ENCODE results near the gene ATXN7L1. TPM values are rescaled to one million over a fixed set of nuclear protein-coding genes. Genes with fewer than 3 reads are reported as not detected.

Gene ATXN7L1
- total and polyA plus RNA-seq, 2 of the 13 experiments (the other 11 are each of a cell fraction or from before 2014, with no cell fraction given): 4.1 to 7.8 TPM

DNA sequence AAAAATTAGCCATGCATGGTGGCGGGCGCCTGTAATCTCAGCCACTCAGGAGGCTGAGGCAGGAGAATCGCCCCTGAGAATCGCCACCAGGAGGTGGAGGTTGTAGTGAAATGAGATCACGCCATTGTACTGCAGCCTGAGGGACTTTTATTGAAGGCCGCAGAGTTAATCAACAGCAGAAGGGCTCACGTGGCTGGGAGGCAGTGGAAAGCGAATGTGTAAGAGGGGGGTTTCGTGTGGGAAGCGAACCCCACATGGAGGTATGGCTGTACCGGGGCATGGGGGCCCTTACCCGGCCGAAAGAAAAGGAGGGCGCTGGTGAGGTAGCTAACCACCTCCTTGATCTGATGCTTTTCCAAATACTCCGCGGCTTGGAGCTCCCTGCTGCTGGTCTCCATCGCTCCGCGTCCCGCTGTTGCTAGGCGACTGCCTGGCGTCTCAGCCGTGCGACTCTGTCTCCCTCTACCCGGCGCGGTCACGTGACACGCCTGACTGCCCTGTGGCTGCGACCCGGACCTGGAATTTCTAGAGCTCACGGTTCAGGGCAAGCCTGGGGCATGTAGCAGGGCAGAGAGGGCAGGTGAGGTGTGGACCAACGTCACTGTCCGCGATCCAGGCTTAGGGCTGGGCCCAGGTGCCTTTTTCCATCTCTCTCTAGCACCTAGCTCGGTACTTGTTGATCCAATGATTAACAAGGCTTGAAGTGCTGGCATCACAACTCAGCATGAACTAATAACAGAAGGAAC is 295.2 kb downstream of the ATXN7L1 start, which contains the start of gene EFCAB10 (continued):
- TF ChIP-seq BORCS8-MEF2B (CRISPR knock-in tag; IDR thresholded peaks at IDR 0.05): 0 out of 2 replicates have a peak, but pooled peaks have one; percentile 43
- no peak for TF ChIP-seq MAFG (CRISPR knock-in tag; IDR thresholded peaks at IDR 0.05)
- TF ChIP-seq ZNF772 (CRISPR knock-in tag; IDR thresholded peaks at IDR 0.05): no peak
- TF ChIP-seq ZNF367 (CRISPR knock-in tag; IDR thresholded peaks at IDR 0.05; ENCODE audit: borderline replicate concordance): no peak
- TF ChIP-seq ZNF782 (CRISPR knock-in tag; IDR thresholded peaks at IDR 0.05; ENCODE audit: borderline replicate concordance): no peak
- TF ChIP-seq, protein P1, sequence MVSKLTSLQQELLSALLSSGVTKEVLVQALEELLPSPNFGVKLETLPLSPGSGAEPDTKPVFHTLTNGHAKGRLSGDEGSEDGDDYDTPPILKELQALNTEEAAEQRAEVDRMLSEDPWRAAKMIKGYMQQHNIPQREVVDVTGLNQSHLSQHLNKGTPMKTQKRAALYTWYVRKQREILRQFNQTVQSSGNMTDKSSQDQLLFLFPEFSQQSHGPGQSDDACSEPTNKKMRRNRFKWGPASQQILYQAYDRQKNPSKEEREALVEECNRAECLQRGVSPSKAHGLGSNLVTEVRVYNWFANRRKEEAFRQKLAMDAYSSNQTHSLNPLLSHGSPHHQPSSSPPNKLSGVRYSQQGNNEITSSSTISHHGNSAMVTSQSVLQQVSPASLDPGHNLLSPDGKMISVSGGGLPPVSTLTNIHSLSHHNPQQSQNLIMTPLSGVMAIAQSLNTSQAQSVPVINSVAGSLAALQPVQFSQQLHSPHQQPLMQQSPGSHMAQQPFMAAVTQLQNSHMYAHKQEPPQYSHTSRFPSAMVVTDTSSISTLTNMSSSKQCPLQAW (CRISPR knock-in tag; IDR thresholded peaks at IDR 0.05): no peak
- TF ChIP-seq MAZ (IDR thresholded peaks at IDR 0.05; ENCODE audit: borderline replicate concordance, low read depth, low read length): no peak
- TF ChIP-seq MAZ (CRISPR knock-in tag; IDR thresholded peaks at IDR 0.05; ENCODE audit: low read depth): no peak
- no peak for TF ChIP-seq SATB2 (CRISPR knock-in tag; IDR thresholded peaks at IDR 0.05)
- TF ChIP-seq, protein P2, sequence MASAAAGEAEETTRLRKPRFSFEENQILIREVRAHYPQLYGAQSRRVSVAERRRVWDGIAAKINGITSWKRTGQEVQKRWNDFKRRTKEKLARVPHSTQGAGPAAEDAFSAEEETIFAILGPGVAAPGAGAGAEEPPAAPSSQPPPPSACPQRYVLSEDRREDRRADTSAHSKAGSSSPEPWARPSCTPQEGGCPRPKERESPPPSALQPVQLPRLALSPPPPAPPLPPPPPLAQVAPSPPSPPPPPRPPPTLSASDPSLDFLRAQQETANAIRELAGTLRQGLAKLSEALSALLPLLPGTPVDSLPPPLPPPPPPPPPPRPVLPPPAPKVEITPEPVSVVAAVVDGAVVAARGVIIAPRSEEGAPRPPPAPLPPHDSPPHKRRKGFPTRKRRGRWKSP (CRISPR knock-in tag; IDR thresholded peaks at IDR 0.05): peak; percentile 98
- TF ChIP-seq, protein P3, sequence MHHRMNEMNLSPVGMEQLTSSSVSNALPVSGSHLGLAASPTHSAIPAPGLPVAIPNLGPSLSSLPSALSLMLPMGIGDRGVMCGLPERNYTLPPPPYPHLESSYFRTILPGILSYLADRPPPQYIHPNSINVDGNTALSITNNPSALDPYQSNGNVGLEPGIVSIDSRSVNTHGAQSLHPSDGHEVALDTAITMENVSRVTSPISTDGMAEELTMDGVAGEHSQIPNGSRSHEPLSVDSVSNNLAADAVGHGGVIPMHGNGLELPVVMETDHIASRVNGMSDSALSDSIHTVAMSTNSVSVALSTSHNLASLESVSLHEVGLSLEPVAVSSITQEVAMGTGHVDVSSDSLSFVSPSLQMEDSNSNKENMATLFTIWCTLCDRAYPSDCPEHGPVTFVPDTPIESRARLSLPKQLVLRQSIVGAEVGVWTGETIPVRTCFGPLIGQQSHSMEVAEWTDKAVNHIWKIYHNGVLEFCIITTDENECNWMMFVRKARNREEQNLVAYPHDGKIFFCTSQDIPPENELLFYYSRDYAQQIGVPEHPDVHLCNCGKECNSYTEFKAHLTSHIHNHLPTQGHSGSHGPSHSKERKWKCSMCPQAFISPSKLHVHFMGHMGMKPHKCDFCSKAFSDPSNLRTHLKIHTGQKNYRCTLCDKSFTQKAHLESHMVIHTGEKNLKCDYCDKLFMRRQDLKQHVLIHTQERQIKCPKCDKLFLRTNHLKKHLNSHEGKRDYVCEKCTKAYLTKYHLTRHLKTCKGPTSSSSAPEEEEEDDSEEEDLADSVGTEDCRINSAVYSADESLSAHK (CRISPR knock-in tag; IDR thresholded peaks at IDR 0.05; ENCODE audit: borderline replicate concordance): no peak
- TF ChIP-seq SRSF9 (IDR thresholded peaks at IDR 0.05; ENCODE audit: borderline replicate concordance, insufficient read depth, low read depth, low read length, poor library complexity, severe bottlenecking): no peak
- no peak for TF ChIP-seq NBN (conservative IDR thresholded peaks at IDR 0.05)
- no peak for TF ChIP-seq POLR2AphosphoS2 (IDR thresholded peaks at IDR 0.05; ENCODE audit: low read depth, low read length)
- no peak for TF ChIP-seq ZNF383 (CRISPR knock-in tag; IDR thresholded peaks at IDR 0.05; ENCODE audit: borderline replicate concordance)
- no peak for TF ChIP-seq CENPT (CRISPR knock-in tag; IDR thresholded peaks at IDR 0.05; ENCODE audit: low read depth)
- TF ChIP-seq, protein P4, sequence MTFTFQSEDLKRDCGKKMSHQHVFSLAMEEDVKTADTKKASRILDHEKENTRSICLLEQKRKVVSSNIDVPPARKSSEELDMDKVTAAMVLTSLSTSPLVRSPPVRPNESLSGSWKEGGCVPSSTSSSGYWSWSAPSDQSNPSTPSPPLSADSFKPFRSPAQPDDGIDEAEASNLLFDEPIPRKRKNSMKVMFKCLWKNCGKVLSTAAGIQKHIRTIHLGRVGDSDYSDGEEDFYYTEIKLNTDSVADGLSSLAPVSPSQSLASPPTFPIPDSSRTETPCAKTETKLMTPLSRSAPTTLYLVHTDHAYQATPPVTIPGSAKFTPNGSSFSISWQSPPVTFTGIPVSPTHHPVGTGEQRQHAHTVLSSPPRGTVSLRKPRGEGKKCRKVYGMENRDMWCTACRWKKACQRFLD (CRISPR knock-in tag; IDR thresholded peaks at IDR 0.05; ENCODE audit: borderline replicate concordance): no peak
- TF ChIP-seq, protein P5, sequence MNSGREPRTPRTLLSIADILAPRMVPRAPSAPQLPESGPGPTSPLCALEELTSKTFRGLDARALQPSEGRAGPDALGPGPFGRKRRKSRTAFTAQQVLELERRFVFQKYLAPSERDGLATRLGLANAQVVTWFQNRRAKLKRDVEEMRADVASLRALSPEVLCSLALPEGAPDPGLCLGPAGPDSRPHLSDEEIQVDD (CRISPR knock-in tag; IDR thresholded peaks at IDR 0.05; ENCODE audit: borderline replicate concordance): no peak
- TF ChIP-seq NCOA5 (CRISPR knock-in tag; IDR thresholded peaks at IDR 0.05): no peak
- TF ChIP-seq ZNF569 (CRISPR knock-in tag; IDR thresholded peaks at IDR 0.05; ENCODE audit: borderline replicate concordance): no peak
- TF ChIP-seq ZNF792 (CRISPR knock-in tag; IDR thresholded peaks at IDR 0.05): no peak
- 0 out of 2 replicates have a peak, but pooled peaks have one; percentile 19 for TF ChIP-seq RARA (CRISPR knock-in tag; IDR thresholded peaks at IDR 0.05)
